Neural cell (in vitro differentiated cells): Measurements from ENCODE around the gene KCNT1.

Source experiments
- EP300 ChIP-seq: fragments of 450-650 bp; conservative IDR thresholded peaks from 2 replicates; pipeline ENCODE4 v1.6.1; 2014; ENCODE audit warnings: antibody characterized with exemption, mild to moderate bottlenecking, moderate library complexity; ENCODE audit not compliant: poor library complexity, severe bottlenecking
- EZH2 ChIP-seq: fragments of 200-600, 300-800 bp; shearing (Covaris generic), sonication (generic); IDR thresholded peaks from 2 replicates; pipeline ENCODE4 v1.6.1; 2014; ENCODE audit warnings: antibody characterized with exemption, low read length, borderline replicate concordance, mild to moderate bottlenecking; ENCODE audit not compliant: insufficient read depth, poor library complexity, severe bottlenecking
- POLR2AphosphoS5 ChIP-seq: IDR thresholded peaks from 2 replicates; pipeline ENCODE4 v1.6.1; 2012
- RAD21 ChIP-seq: fragments of 450-650 bp; conservative IDR thresholded peaks from 2 replicates; pipeline ENCODE4 v1.6.1; 2014; ENCODE audit warnings: antibody characterized with exemption, mild to moderate bottlenecking, moderate library complexity
- SMC3 ChIP-seq: fragments of 450-650 bp; conservative IDR thresholded peaks from 2 replicates; pipeline ENCODE4 v1.6.1; 2014; ENCODE audit warnings: antibody characterized with exemption, mild to moderate bottlenecking, moderate library complexity; ENCODE audit not compliant: poor library complexity
- TAF1 ChIP-seq: IDR thresholded peaks from 2 replicates; pipeline ENCODE4 v1.6.1; 2012; ENCODE audit warnings: low read depth
- TF ChIP-seq, protein P1 (sequence below): fragments of 450-650 bp; IDR thresholded peaks from 2 replicates; pipeline ENCODE4 v1.5.1; 2014; ENCODE audit warnings: antibody characterized with exemption, mild to moderate bottlenecking, moderate library complexity; ENCODE audit not compliant: poor library complexity, severe bottlenecking
- TF ChIP-seq, protein P2 (sequence below): IDR thresholded peaks from 2 replicates; pipeline ENCODE4 v1.6.1; 2012; ENCODE audit warnings: borderline replicate concordance

DNA sequence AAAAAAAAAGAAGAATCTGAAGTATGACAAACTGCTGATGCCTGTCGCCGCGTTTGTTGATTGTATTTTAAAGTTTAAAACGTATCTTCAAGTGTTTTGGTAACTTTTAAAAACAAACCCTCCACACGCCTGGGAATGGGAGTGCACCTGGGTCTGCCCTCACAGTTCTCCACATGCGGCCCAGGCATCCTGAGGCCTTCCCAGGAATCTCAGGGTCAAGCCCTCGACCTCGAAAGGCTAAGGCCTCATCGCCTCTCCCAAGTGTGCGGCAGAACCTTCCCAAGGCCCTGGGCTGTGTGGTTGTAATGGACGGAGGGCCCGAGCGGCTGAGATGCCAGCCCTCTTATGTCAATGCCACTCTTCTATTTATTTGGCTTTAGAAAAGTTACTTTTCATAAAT is 111.0 kb downstream of the KCNT1 start:
- TF ChIP-seq RAD21 (no peak), EZH2 (no peak), SMC3 (no peak), EP300 (no peak), TAF1 (no peak), POLR2AphosphoS5 (no peak)
- TF ChIP-seq, protein P1, sequence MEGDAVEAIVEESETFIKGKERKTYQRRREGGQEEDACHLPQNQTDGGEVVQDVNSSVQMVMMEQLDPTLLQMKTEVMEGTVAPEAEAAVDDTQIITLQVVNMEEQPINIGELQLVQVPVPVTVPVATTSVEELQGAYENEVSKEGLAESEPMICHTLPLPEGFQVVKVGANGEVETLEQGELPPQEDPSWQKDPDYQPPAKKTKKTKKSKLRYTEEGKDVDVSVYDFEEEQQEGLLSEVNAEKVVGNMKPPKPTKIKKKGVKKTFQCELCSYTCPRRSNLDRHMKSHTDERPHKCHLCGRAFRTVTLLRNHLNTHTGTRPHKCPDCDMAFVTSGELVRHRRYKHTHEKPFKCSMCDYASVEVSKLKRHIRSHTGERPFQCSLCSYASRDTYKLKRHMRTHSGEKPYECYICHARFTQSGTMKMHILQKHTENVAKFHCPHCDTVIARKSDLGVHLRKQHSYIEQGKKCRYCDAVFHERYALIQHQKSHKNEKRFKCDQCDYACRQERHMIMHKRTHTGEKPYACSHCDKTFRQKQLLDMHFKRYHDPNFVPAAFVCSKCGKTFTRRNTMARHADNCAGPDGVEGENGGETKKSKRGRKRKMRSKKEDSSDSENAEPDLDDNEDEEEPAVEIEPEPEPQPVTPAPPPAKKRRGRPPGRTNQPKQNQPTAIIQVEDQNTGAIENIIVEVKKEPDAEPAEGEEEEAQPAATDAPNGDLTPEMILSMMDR: no peak
- TF ChIP-seq, protein P2, sequence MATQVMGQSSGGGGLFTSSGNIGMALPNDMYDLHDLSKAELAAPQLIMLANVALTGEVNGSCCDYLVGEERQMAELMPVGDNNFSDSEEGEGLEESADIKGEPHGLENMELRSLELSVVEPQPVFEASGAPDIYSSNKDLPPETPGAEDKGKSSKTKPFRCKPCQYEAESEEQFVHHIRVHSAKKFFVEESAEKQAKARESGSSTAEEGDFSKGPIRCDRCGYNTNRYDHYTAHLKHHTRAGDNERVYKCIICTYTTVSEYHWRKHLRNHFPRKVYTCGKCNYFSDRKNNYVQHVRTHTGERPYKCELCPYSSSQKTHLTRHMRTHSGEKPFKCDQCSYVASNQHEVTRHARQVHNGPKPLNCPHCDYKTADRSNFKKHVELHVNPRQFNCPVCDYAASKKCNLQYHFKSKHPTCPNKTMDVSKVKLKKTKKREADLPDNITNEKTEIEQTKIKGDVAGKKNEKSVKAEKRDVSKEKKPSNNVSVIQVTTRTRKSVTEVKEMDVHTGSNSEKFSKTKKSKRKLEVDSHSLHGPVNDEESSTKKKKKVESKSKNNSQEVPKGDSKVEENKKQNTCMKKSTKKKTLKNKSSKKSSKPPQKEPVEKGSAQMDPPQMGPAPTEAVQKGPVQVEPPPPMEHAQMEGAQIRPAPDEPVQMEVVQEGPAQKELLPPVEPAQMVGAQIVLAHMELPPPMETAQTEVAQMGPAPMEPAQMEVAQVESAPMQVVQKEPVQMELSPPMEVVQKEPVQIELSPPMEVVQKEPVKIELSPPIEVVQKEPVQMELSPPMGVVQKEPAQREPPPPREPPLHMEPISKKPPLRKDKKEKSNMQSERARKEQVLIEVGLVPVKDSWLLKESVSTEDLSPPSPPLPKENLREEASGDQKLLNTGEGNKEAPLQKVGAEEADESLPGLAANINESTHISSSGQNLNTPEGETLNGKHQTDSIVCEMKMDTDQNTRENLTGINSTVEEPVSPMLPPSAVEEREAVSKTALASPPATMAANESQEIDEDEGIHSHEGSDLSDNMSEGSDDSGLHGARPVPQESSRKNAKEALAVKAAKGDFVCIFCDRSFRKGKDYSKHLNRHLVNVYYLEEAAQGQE: no peak
